22Rv1 (cell line): ENCODE measurements around the gene CCDC80.

ENCODE experiments used
- H3K27ac ChIP-seq: fragments of 450-650 bp; 2 replicates; pipeline ENCODE4 v1.5.1; 2017
- ZFX ChIP-seq: fragments of 450-650 bp; IDR thresholded peaks from 2 replicates; pipeline ENCODE4 v1.6.1; 2017; ENCODE audit warnings: antibody characterized with exemption, borderline replicate concordance
- TF ChIP-seq, protein P1 (sequence below): fragments of 450-650 bp; IDR thresholded peaks from 2 replicates; pipeline ENCODE4 v1.5.1; 2017; ENCODE audit warnings: mild to moderate bottlenecking

CCDC80 gene

DNA sequence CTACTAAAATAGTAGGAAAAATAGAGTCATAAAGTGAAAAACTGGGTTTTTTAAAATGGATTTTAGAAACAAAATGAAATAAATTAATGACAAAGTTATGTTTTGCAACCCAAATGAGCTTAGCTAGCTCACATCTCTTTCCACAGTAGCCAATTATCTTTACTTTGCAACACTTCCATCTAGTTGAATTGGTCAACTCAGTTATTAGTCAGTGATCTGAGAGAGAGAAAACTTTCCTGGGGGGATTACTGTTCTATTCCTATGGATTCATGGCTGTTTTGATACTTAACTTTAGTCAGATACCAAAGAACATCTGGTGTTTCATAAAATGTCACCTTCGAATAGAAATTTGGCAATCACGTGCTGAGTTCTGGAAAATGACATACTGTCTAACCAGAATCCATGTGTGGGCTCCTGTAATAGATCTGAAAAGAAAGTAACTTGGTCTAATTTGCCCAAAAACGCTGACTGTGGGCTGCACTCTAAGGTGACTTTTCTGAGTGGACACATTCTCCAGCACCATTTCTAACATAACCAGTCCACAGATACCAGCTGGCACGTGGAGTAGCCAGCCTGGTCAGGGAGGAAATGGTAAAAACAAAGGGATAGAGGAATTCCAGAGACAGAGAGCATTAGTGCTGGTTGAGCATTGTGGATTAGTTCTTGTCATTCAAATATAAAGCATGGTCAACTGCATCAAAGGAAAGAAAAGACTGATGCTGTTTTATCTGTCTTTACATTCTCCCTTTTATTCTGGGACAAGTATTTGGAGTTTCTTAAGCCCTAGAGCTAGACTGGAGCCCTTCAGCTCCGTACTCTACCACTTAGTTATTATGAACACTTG is 45.2 kb upstream of the CCDC80 start:
- TF ChIP-seq, protein P1, sequence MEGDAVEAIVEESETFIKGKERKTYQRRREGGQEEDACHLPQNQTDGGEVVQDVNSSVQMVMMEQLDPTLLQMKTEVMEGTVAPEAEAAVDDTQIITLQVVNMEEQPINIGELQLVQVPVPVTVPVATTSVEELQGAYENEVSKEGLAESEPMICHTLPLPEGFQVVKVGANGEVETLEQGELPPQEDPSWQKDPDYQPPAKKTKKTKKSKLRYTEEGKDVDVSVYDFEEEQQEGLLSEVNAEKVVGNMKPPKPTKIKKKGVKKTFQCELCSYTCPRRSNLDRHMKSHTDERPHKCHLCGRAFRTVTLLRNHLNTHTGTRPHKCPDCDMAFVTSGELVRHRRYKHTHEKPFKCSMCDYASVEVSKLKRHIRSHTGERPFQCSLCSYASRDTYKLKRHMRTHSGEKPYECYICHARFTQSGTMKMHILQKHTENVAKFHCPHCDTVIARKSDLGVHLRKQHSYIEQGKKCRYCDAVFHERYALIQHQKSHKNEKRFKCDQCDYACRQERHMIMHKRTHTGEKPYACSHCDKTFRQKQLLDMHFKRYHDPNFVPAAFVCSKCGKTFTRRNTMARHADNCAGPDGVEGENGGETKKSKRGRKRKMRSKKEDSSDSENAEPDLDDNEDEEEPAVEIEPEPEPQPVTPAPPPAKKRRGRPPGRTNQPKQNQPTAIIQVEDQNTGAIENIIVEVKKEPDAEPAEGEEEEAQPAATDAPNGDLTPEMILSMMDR, result no peak
- no peak for TF ChIP-seq ZFX
- H3K27ac ChIP-seq, result no peak overlapping the region

DNA sequence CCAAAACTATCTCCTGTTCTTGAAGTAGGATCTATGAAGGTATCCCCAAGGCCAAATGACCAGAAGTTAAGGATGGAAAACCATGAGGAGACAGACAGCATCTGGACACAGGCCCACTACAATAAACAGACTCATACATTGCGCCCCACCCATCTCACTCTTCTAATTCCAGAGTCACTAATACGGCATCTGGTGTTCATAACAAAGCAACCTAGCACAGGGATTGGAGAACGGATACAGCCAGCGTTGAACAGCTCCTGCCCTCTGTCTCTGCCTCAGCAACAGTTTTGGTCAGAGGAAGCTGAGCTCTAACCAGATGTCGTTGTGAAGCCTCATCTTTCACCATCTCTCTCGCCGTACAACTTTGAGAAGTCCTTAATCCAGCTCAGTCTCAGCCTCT is 44.5 kb upstream of the CCDC80 start:
- no peak for TF ChIP-seq ZFX
- TF ChIP-seq, protein P1, result no peak
- no peak overlapping the region for H3K27ac ChIP-seq

DNA sequence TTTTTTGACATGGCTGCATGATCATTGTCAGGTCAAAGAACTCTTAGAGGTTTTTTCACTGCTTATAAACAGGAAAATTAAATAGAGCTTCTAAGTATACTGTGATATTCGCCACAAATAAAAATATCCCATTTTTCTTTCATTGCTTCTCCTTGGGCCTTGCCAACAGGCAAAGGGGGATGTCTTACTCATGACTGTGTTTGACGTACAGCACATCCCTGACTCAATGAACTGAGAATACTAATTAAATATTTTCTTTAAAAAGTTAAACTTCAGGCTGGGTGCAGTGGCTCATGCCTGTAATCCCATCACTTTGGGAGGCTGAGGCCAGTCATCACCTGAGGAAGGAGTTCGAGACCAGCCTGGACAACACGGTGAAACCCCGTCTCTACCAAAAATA is 41.4 kb upstream of the CCDC80 start:
- no peak overlapping the region for H3K27ac ChIP-seq
- TF ChIP-seq, protein P1, result no peak

DNA sequence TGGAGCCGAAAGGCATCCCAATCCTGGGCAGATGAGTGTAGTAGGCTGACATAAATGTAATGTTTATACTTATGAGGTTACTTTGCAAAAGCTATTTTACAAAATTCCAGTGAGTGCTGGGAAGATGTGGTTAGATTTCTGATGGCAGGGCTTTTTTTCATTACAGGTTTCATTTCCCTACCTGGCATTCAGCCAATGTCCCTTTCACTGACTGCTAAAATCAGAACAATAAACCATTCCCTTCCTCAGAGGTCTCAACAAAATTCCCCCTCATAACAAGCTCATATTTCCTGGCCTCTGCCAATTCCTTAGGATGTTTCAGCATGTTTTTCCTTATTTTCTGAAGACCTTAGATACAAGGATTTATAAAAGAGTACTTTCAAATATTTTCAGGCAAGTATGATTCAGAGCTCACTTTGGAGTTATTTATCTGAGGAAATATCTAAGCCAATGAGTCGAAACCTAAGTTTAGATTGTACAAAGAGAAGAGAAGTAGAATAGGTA is 40.9 kb upstream of the CCDC80 start:
- H3K27ac ChIP-seq, result no peak overlapping the region
- TF ChIP-seq ZFX, result no peak
- TF ChIP-seq, protein P1, result no peak

DNA sequence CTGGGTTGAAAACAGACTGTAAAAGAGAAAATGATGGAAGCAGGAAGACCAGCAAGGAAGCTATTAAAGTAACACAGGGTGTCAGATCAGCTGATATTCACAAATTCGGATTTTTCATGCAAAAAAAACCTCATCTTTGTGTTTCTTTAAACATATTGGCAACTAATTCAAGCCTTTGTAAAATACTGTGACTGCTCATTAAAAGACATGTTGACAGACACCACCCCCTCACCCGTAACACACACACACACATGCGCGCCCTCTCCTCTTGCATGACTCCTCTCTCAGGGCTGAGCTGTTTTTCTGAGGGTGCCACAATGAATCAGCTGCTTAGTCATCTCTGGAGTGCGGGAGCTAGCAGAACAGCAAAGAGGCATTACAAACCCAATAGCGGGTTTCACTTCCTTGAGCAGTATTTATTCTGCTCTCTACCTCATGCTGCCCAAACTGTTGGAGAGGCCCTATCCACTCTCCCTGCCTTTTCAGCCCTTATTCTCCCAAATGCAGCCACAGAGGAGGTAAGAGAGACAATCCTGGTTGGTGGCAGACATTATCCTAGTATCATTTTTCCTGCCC is 35.8 kb upstream of the CCDC80 start:
- no peak for TF ChIP-seq ZFX
- TF ChIP-seq, protein P1, result no peak
- H3K27ac ChIP-seq, result no peak overlapping the region

DNA sequence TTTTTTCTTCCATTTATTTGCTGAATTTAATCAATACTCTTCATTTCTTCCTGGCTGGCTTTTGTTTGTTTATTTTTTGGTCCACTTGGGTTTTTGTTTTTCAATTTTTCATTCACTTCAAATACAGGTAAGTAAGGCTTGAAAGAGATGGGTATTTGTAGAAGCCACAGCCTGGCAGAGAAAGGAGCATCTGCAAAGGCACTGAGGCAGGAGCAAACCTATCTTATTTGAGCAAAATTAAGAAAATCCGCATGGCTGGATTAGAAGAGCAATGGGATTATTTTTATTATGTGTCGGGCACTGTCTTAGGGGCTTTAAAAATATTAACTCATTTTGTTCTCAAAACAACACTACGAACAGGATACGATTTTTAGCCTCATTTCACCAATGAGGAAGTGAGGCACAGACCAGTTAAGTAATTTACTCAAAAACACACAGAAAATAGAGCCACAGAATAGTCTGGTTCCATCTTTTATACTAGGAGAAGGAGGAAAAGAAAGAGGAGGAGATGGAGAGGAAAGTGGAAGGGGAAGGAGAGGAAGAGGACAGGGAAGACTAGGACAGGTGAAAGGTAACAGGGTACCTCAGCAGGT is 35.1 kb upstream of the CCDC80 start:
- no peak for TF ChIP-seq ZFX
- TF ChIP-seq, protein P1, result no peak
- no peak overlapping the region for H3K27ac ChIP-seq

DNA sequence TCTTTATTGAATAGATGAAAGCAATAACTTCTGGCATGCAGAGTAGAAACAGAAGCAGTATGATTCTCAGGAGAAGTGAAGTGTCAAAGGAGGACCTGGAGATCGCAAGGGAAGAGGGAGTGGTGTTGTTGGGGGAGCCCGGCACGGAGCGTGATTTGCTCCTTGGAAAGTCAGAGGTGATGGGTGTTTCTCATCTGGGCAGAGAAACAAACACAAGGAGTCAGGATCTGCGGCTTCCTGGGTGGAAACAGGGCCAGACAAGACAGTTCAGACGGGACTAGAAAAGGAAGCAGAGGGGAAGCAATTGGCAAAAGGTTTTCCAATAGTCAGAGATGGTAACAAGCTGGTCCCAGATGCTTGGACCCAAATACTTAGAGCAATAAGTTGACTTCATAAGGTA is 34.4 kb upstream of the CCDC80 start:
- TF ChIP-seq ZFX, result no peak
- TF ChIP-seq, protein P1, result no peak
- no peak overlapping the region for H3K27ac ChIP-seq
